Measurements from ENCODE around the gene SPN.
"Not testable (repeated sequence)": the region's sequence is repeated elsewhere in the genome, so short reads cannot be mapped to it uniquely, and the experiment has no call there.

DNA sequence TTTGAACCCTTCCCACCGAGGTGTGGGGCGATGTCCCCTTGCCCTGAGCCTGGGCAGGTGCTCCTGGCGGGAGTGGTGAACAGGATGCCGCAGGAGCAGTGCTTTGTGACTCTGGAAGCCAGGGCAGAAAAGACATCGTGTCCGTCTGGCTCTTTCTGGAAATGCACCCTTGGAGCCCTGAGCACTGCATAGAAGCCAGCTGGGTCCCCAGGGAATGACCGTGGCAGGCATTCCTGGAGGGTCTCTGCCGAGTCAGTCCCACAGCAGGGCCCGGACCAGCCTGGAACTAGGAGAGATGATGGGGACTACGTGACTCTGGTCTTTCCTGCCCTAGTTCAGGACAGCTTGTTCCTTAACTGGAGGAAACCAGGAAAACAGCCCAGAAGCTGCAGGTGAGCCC, 33.7 kb upstream of the SPN start:
- TF ChIP-seq, protein P1, sequence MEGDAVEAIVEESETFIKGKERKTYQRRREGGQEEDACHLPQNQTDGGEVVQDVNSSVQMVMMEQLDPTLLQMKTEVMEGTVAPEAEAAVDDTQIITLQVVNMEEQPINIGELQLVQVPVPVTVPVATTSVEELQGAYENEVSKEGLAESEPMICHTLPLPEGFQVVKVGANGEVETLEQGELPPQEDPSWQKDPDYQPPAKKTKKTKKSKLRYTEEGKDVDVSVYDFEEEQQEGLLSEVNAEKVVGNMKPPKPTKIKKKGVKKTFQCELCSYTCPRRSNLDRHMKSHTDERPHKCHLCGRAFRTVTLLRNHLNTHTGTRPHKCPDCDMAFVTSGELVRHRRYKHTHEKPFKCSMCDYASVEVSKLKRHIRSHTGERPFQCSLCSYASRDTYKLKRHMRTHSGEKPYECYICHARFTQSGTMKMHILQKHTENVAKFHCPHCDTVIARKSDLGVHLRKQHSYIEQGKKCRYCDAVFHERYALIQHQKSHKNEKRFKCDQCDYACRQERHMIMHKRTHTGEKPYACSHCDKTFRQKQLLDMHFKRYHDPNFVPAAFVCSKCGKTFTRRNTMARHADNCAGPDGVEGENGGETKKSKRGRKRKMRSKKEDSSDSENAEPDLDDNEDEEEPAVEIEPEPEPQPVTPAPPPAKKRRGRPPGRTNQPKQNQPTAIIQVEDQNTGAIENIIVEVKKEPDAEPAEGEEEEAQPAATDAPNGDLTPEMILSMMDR (IDR thresholded peaks at IDR 0.05) = not testable (repeated sequence)
- TF ChIP-seq POLR2A (IDR thresholded peaks at IDR 0.05) = not testable (repeated sequence)
